MM.1S (cell line): ENCODE data around the gene GSG1L2.

ENCODE experiments used
- DNase-seq: peaks from one replicate; pipeline ENCODE4 v3.0.0-alpha.2; 2015
- H2AFZ ChIP-seq: fragments of 300-600 bp; sonication (generic); 2 replicates; pipeline ENCODE4 v1.6.0; 2016; ENCODE audit warnings: antibody characterized with exemption, low read length
- H3F3A ChIP-seq: fragments of 300-600 bp; sonication (generic); 2 replicates; pipeline ENCODE4 v1.6.1; 2016; ENCODE audit warnings: mild to moderate bottlenecking, antibody characterized with exemption, low read length, moderate library complexity, mixed read lengths; ENCODE audit not compliant: insufficient read depth
- H3K27ac ChIP-seq: fragments of 300-600 bp; sonication (generic); 2 replicates; pipeline ENCODE4 v1.5.1; 2016; ENCODE audit warnings: mild to moderate bottlenecking, low read length
- H3K27me3 ChIP-seq: fragments of 300-600 bp; sonication (generic); replicated peaks from 2 replicates; pipeline ENCODE4 v1.6.0; 2016; ENCODE audit warnings: low read length; ENCODE audit not compliant: insufficient read depth
- H3K36me3 ChIP-seq: fragments of 300-600 bp; sonication (generic); replicated peaks from 2 replicates; pipeline ENCODE4 v1.6.1; 2016; ENCODE audit warnings: mild to moderate bottlenecking, low read length, mixed read lengths; ENCODE audit not compliant: insufficient read depth
- H3K4me1 ChIP-seq: fragments of 300-600 bp; sonication (generic); 2 replicates; pipeline ENCODE4 v1.6.1; 2016; ENCODE audit warnings: low read length, mixed read lengths
- H3K4me2 ChIP-seq: fragments of 300-600 bp; sonication (generic); 2 replicates; pipeline ENCODE4 v1.6.0; 2016; ENCODE audit warnings: low read depth, low read length
- H3K4me3 ChIP-seq: fragments of 300-600 bp; sonication (generic); 2 replicates; pipeline ENCODE4 v1.5.1; 2016; ENCODE audit warnings: low read length, mixed read lengths
- H3K79me2 ChIP-seq: fragments of 300-600 bp; sonication (generic); 2 replicates; pipeline ENCODE4 v1.6.1; 2016; ENCODE audit warnings: mixed run types, low read length, mixed read lengths
- H3K9ac ChIP-seq: fragments of 300-600 bp; sonication (generic); 2 replicates; pipeline ENCODE4 v1.6.1; 2016; ENCODE audit warnings: low read length, mixed read lengths
- H3K9me2 ChIP-seq: fragments of 300-600 bp; sonication (generic); replicated peaks from 2 replicates; pipeline ENCODE4 v1.6.1; 2016; ENCODE audit warnings: mild to moderate bottlenecking, low read length, mixed read lengths; ENCODE audit not compliant: insufficient read depth
- H3K9me3 ChIP-seq: fragments of 300-600 bp; sonication (generic); replicated peaks from 2 replicates; pipeline ENCODE4 v1.6.1; 2016; ENCODE audit warnings: mild to moderate bottlenecking, low read length, mixed read lengths; ENCODE audit not compliant: insufficient read depth
- H4K20me1 ChIP-seq: fragments of 300-600 bp; sonication (generic); 2 replicates; pipeline ENCODE4 v1.6.1; 2016; ENCODE audit warnings: mild to moderate bottlenecking, low read length, moderate library complexity, mixed read lengths; ENCODE audit not compliant: insufficient read depth
- CTCF ChIP-seq: fragments of 300-600 bp; sonication (generic); IDR thresholded peaks from 2 replicates; pipeline ENCODE4 v1.5.1; 2016; ENCODE audit warnings: antibody characterized with exemption, low read length, mixed read lengths
- EZH2 ChIP-seq: fragments of 300-600 bp; sonication (generic); optimal IDR thresholded peaks from 2 replicates; pipeline ENCODE3; 2017; ENCODE audit warnings: low read depth, mild to moderate bottlenecking, antibody characterized with exemption, low read length, mixed read lengths
- EZH2phosphoT487 ChIP-seq: fragments of 300-600 bp; sonication (generic); IDR thresholded peaks from 2 replicates; pipeline ENCODE4 v1.6.1; 2018; ENCODE audit warnings: antibody characterized with exemption, low read length

Gene GSG1L2

GRCh38 chr17:9833922-9834321 lies 12.0 kb upstream of the GSG1L2 start:
- Histone ChIP-seq H2AFZ (no peak overlapping the region), H3K9ac (no peak overlapping the region), H4K20me1 (no peaks in the 10 kb centered on the region), H3K4me2 (no peak overlapping the region), H3K9me2 (no peaks in the 10 kb centered on the region), H3K79me2 (no peaks in the 10 kb centered on the region), H3K4me3 (no peak overlapping the region), H3F3A (no peaks in the 10 kb centered on the region), H3K27me3 (no peaks in the 10 kb centered on the region; the same call in 1 of the 2 replicates), H3K36me3 (no peaks in the 10 kb centered on the region), H3K9me3 (no peaks in the 10 kb centered on the region), H3K4me1 (no peaks in the 10 kb centered on the region), H3K27ac (no peak overlapping the region)
- no peak for DNase-seq
- TF ChIP-seq EZH2 (no peak), CTCF (no peak), EZH2phosphoT487 (no peak)

DNA sequence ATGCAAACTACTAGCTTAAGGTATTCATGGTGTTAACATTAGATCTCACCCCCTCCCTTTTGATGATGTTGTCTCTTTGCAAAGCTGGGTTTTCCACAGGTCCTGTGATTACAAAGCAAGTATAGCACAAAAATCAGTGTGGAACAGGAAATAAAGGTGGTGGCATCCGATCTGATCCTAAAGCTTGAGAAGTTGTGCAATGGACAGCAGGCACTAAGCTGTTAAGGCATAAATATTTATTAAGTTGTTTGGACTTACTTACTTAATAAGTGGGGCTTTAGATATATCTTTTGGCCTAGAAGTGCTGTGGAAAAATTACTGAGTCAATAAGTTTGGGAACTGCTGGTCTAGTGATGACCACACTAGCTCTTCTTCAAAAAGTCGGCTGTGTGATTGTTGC lies 8.8 kb upstream of the GSG1L2 start:
- Histone ChIP-seq H3K9me2 (no peaks in the 10 kb centered on the region), H3K9me3 (no peaks in the 10 kb centered on the region), H3K4me1 (no peaks in the 10 kb centered on the region), H3K9ac (no peak overlapping the region), H4K20me1 (no peaks in the 10 kb centered on the region), H3K27ac (no peak overlapping the region), H3K4me2 (no peak overlapping the region), H3F3A (no peaks in the 10 kb centered on the region), H2AFZ (no peak overlapping the region), H3K4me3 (no peak overlapping the region), H3K27me3 (no peaks in the 10 kb centered on the region), H3K36me3 (no peaks in the 10 kb centered on the region), H3K79me2 (no peaks in the 10 kb centered on the region)
- TF ChIP-seq EZH2 (no peak), CTCF (no peak), EZH2phosphoT487 (no peak)
- no peak for DNase-seq

DNA sequence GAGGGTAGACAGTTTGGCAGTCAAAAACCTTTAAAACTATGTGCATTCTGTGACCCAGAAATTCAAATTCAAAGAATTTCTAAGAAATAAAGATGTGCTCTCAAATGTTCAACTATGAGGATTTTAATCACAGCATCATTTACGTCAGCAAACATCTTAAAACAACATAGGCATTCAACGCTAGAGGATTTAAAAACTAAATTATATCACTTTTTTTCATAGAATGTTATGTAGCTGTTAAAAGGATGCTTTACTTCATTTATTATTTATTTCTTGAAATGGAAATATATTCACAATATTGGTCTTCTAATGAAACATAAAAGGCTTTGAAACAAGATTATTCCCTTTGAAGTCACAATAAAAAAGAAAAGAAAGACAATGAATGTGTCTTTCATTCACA lies 7.5 kb upstream of the GSG1L2 start:
- Histone ChIP-seq H3F3A (no peaks in the 10 kb centered on the region), H3K27ac (no peak overlapping the region), H3K4me2 (no peak overlapping the region), H4K20me1 (no peaks in the 10 kb centered on the region), H3K27me3 (no peaks in the 10 kb centered on the region), H3K4me1 (no peaks in the 10 kb centered on the region), H2AFZ (no peak overlapping the region), H3K36me3 (no peaks in the 10 kb centered on the region), H3K9me3 (no peaks in the 10 kb centered on the region), H3K79me2 (no peaks in the 10 kb centered on the region), H3K9ac (no peak overlapping the region), H3K9me2 (no peaks in the 10 kb centered on the region), H3K4me3 (no peak overlapping the region)
- DNase-seq = no peak
- TF ChIP-seq EZH2 (no peak), CTCF (no peak), EZH2phosphoT487 (no peak)
